Endodermal cell (in vitro differentiated cells): ENCODE results near the gene CCDC30. TPM values are rescaled to one million over a fixed set of nuclear protein-coding genes. Genes with fewer than 3 reads are reported as not detected.

ENCODE experiments used
- DNase-seq: peaks from one replicate; pipeline ENCODE4 v3.0.0-alpha.2; 2017
- H3K27ac ChIP-seq: 2 replicates; pipeline ENCODE4 v1.5.1; 2013; ENCODE audit warnings: mild to moderate bottlenecking, low read depth, low read length, moderate library complexity
- H3K27me3 ChIP-seq: 2 replicates; pipeline ENCODE4 v1.6.1; 2013; ENCODE audit warnings: mild to moderate bottlenecking, low read length, moderate library complexity; ENCODE audit not compliant: insufficient read depth, control insufficient read depth, poor library complexity, severe bottlenecking
- H3K36me3 ChIP-seq: 2 replicates; pipeline ENCODE4 v1.7.0; 2013; ENCODE audit warnings: mild to moderate bottlenecking, low read length, moderate library complexity; ENCODE audit not compliant: control insufficient read depth, insufficient read depth
- H3K4me1 ChIP-seq: one replicate; pipeline ENCODE4 v1.7.0; 2013; ENCODE audit warnings: low read length; ENCODE audit not compliant: control insufficient read depth, insufficient read depth
- H3K4me3 ChIP-seq: 2 replicates; pipeline ENCODE4 v1.5.1; 2013; ENCODE audit warnings: mild to moderate bottlenecking, low read length, moderate library complexity
- H3K9ac ChIP-seq: 2 replicates; pipeline ENCODE4 v1.6.1; 2013; ENCODE audit warnings: mild to moderate bottlenecking, low read length, moderate library complexity; ENCODE audit not compliant: poor library complexity, severe bottlenecking; ENCODE audit errors: extremely low read depth
- H3K9me3 ChIP-seq: 2 replicates; pipeline ENCODE4 v1.6.1; 2013; ENCODE audit warnings: mild to moderate bottlenecking, low read length, moderate library complexity; ENCODE audit not compliant: control insufficient read depth
- H3K27ac Mint-ChIP-seq: 2 replicates; pipeline ENCODE4 v1.8.0; 2020; ENCODE audit warnings: mixed read lengths
- H3K27me3 Mint-ChIP-seq: 2 replicates; pipeline ENCODE4 v1.8.0; 2021; ENCODE audit warnings: mild to moderate bottlenecking, mixed read lengths; ENCODE audit not compliant: insufficient read depth
- H3K36me3 Mint-ChIP-seq: 2 replicates; pipeline ENCODE4 v1.8.0; 2020; ENCODE audit warnings: low read depth, mixed read lengths
- H3K4me1 Mint-ChIP-seq: 2 replicates; pipeline ENCODE4 v1.8.0; 2020; ENCODE audit warnings: mixed read lengths
- H3K4me3 Mint-ChIP-seq: 2 replicates; pipeline ENCODE4 v1.8.0; 2020; ENCODE audit warnings: mild to moderate bottlenecking, moderate library complexity, mixed read lengths
- H3K9me3 Mint-ChIP-seq: 2 replicates; pipeline ENCODE4 v1.8.0; 2020; ENCODE audit warnings: mild to moderate bottlenecking, mixed read lengths
- CTCF ChIP-seq: fragments of 200-600 bp; sonication (generic); conservative IDR thresholded peaks from 2 replicates; pipeline ENCODE4 v1.5.0; 2021; ENCODE audit warnings: antibody characterized with exemption, mild to moderate bottlenecking
- WGBS, 2 experiments: methylation state at CpG; one replicate each; pipeline versions ENCODE4 v1.1.5 to v1.1.7; 2013; ENCODE audit warnings: missing lambda C conversion rate in 2 of 2, mixed read lengths in 1 of 2; ENCODE audit not compliant: insufficient coverage in 1 of 2, insufficient read length in 1 of 2; 5-methylcytosine and 5-hydroxymethylcytosine counted together
- total RNA-seq, 2 donors: library from RNA; stranded (reverse); fragmentation: NEBNext Ultra II Directional in 1 of 2; extraction: Animal tissue kit (Norgen Biotek cat#: 25700) in 1 of 2; gene quantifications; 2 replicates in 1 of 2; 3 replicates in 1 of 2; pipeline ENCODE4 v1.2.1, GENCODE V29; 2021

CCDC30 gene
- total RNA-seq, 2 donors from 2014 or later, result 4.8 to 6.4 TPM

- no peaks in the 10 kb centered on the region for H3K36me3 ChIP-seq
- no peak for TF ChIP-seq CTCF
- peaks cover 4% of the 10 kb centered on the region for H3K4me1 ChIP-seq
- no peaks in the 10 kb centered on the region for H3K9me3 ChIP-seq
- no peaks in the 10 kb centered on the region for H3K27me3 Mint-ChIP-seq
- H3K27ac Mint-ChIP-seq, result no peak overlapping the region
- H3K4me3 ChIP-seq, result no peak overlapping the region
- no peaks in the 10 kb centered on the region for H3K27me3 ChIP-seq
- H3K27ac ChIP-seq, result no peak overlapping the region
- no peaks in the 10 kb centered on the region for H3K36me3 Mint-ChIP-seq
- peaks cover 12% of the 10 kb centered on the region for H3K4me1 Mint-ChIP-seq
- no peak overlapping the region for H3K4me3 Mint-ChIP-seq
- no peak for DNase-seq
- H3K9ac ChIP-seq, result no peak overlapping the region
- H3K9me3 Mint-ChIP-seq, result peaks cover 1% of the 10 kb centered on the region
- 95% methylated on average over 3 of the region's 3 CpGs; no CpG with 5 or more reads in 1 of the 2 experiments for WGBS, 2 experiments
Measured at GRCh38 chr1:42430286-42431135, 32.6 kb upstream of the CCDC30 start.

DNA sequence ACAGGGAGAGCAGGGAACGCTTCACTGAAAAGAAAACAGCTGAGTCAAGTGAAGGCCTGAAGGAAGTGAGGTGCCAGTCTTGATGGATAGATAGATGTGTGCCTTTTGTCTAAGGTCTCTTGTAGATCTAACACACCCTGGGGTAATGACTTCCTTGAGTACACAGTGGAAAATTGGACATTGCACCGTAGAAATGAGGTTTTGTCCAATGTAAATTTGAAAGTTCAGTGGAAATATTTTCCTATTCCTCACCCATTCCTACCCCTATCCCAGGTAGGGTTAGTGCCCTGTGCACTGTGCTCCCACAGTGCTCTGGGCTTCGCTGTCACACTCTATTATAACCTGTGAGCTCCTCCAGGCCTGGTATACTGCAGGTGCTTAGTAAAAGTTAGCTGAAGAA lies 31.6 kb upstream of the CCDC30 start:
- no peak for DNase-seq
- Mint-ChIP-seq H3K9me3 (no peaks in the 10 kb centered on the region), H3K4me1 (peaks cover 12% of the 10 kb centered on the region), H3K27ac (no peak overlapping the region), H3K36me3 (no peaks in the 10 kb centered on the region), H3K4me3 (no peak overlapping the region), H3K27me3 (no peaks in the 10 kb centered on the region)
- Histone ChIP-seq H3K4me3 (no peak overlapping the region), H3K27ac (no peak overlapping the region), H3K9ac (no peak overlapping the region), H3K9me3 (no peaks in the 10 kb centered on the region), H3K27me3 (no peaks in the 10 kb centered on the region), H3K36me3 (no peaks in the 10 kb centered on the region), H3K4me1 (peaks cover 4% of the 10 kb centered on the region)
- TF ChIP-seq CTCF, result no peak
- WGBS, 2 experiments, result 86 to 100% methylated on average over 1 to 3 of the region's 3 CpGs

DNA sequence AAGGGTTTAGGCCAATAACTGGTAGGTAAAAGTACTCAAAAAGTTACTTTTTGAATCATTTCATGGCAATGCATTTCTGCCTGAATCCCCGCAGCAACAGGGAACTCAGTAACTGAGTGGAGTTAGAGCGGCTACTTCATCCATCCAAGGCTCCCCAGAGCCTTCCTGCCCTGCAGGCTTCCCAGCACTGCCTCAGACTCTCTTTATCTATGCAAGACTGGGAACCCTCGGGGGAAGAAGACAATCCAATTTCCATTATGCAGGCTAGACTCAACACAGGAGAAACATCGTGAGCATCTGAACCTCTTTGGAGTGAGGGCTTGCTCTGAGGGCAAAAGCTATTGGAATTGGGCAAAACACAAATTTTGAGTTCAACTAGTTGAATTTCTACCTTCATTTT lies 30.4 kb upstream of the CCDC30 start:
- Histone ChIP-seq H3K4me3 (no peak overlapping the region), H3K36me3 (no peaks in the 10 kb centered on the region), H3K27ac (no peak overlapping the region), H3K4me1 (peaks cover 4% of the 10 kb centered on the region), H3K27me3 (no peaks in the 10 kb centered on the region), H3K9me3 (no peaks in the 10 kb centered on the region), H3K9ac (no peak overlapping the region)
- Mint-ChIP-seq H3K36me3 (no peaks in the 10 kb centered on the region), H3K9me3 (no peaks in the 10 kb centered on the region), H3K27ac (no peak overlapping the region), H3K4me1 (peaks cover 12% of the 10 kb centered on the region), H3K4me3 (no peak overlapping the region), H3K27me3 (no peaks in the 10 kb centered on the region)
- no peak for DNase-seq
- 80 to 87% methylated on average over 4 of the region's 4 CpGs for WGBS, 2 experiments
- no peak for TF ChIP-seq CTCF
